H1 (cell line): ENCODE results near the gene TBPL2. TPM values are rescaled to one million over a fixed set of nuclear protein-coding genes. Genes with fewer than 3 reads are reported as not detected.

Source experiments
- CTCF ChIA-PET: fragments of 300-600 bp; sonication (Branson Sonifier 250); formaldehyde crosslinking; loops from one replicate; lab custom pipeline; 2021; ENCODE audit not compliant: partially characterized antibody; lab: Charles Lee
- POLR2A ChIA-PET: fragments of 300-600 bp; sonication (Branson Sonifier 250); formaldehyde crosslinking; loops from one replicate; lab custom pipeline; 2021; ENCODE audit warnings: inconsistent platforms; ENCODE audit not compliant: partially characterized antibody; lab: Charles Lee
- DNase-seq, 2 experiments: peaks; one replicate each; pipeline versions ENCODE4 v3.0.0 to v3.0.0-alpha.2; 2010 to 2022; ENCODE audit warnings: low spot score in 2 of 2, low read depth in 1 of 2, mixed read lengths in 1 of 2
- FAIRE-seq: peaks from 2 replicates; lab custom pipeline; 2011; peaks lifted over from hg19 to GRCh38; lab: Jason Lieb, UNC
- H2AFZ ChIP-seq: 2 replicates; pipeline ENCODE4 v1.8.1; 2012; ENCODE audit warnings: low read length, inconsistent platforms
- H2AK5ac ChIP-seq: 2 replicates; pipeline ENCODE4 v1.6.1; 2013; ENCODE audit warnings: low read depth, low read length
- H2BK120ac ChIP-seq: replicated peaks from 2 replicates; pipeline ENCODE3; 2013; ENCODE audit warnings: low read depth, low read length, inconsistent platforms
- H2BK12ac ChIP-seq: 2 replicates; pipeline ENCODE4 v1.6.1; 2013; ENCODE audit warnings: low read depth, low read length
- H2BK15ac ChIP-seq: 2 replicates; pipeline ENCODE4 v1.6.1; 2013; ENCODE audit warnings: low read length
- H2BK20ac ChIP-seq: 2 replicates; pipeline ENCODE4 v1.6.1; 2013; ENCODE audit warnings: low read length
- H2BK5ac ChIP-seq: 2 replicates; pipeline ENCODE4 v1.6.1; 2013; ENCODE audit warnings: low read depth, low read length
- H3K14ac ChIP-seq: 2 replicates; pipeline ENCODE4 v1.6.1; 2013; ENCODE audit warnings: inconsistent platforms; ENCODE audit not compliant: insufficient read length
- H3K18ac ChIP-seq: 2 replicates; pipeline ENCODE4 v1.6.1; 2013; ENCODE audit warnings: low read length; ENCODE audit errors: extremely low read depth
- H3K23ac ChIP-seq: 2 replicates; pipeline ENCODE4 v1.6.1; 2013; ENCODE audit warnings: inconsistent platforms; ENCODE audit not compliant: insufficient read length
- H3K23me2 ChIP-seq: 2 replicates; pipeline ENCODE4 v1.6.1; 2013; ENCODE audit warnings: low read depth, low read length
- H3K27ac ChIP-seq: 2 replicates; pipeline ENCODE4 v1.6.1; 2011; ENCODE audit warnings: low read depth, low read length, inconsistent platforms
- H3K27me3 ChIP-seq, 4 experiments: replicated peaks in 1 of 4; 1 replicate in 1 of 4; 2 replicates in 3 of 4; pipeline versions ENCODE4 v1.6.1 to v1.8.1; 2011 to 2013; ENCODE audit warnings: low read length in 3 of 4, mild to moderate bottlenecking in 3 of 4, inconsistent platforms in 2 of 4, mixed read lengths in 2 of 4, moderate library complexity in 1 of 4; ENCODE audit not compliant: control insufficient read depth in 3 of 4, insufficient read depth in 3 of 4; ENCODE audit errors: extremely low read depth in 1 of 4
- H3K36me3 ChIP-seq, 4 experiments: 2 replicates each; pipeline versions ENCODE4 v1.6.1 to v1.8.1; 2011 to 2013; ENCODE audit warnings: mild to moderate bottlenecking in 4 of 4, low read length in 3 of 4, moderate library complexity in 2 of 4, control low read depth in 1 of 4, inconsistent platforms in 1 of 4; ENCODE audit not compliant: insufficient read depth in 4 of 4, control insufficient read depth in 2 of 4
- H3K4ac ChIP-seq: replicated peaks from 2 replicates; pipeline ENCODE3; 2013; ENCODE audit warnings: low read length, low read depth, mixed read lengths, inconsistent platforms; ENCODE audit not compliant: insufficient read length
- H3K4me1 ChIP-seq, 4 experiments: replicated peaks in 1 of 4; 1 replicate in 1 of 4; 2 replicates in 3 of 4; pipeline versions ENCODE4 v1.6.1 to v1.8.1; 2011 to 2013; ENCODE audit warnings: low read length in 3 of 4, inconsistent platforms in 2 of 4, mixed read lengths in 1 of 4; ENCODE audit not compliant: insufficient read depth in 4 of 4, control insufficient read depth in 3 of 4
- H3K4me2 ChIP-seq, 2 experiments: 2 replicates each; pipeline versions ENCODE4 v1.6.1 to v1.8.1; 2011 to 2013; ENCODE audit warnings: low read depth in 2 of 2, low read length in 2 of 2, control low read depth in 1 of 2, inconsistent platforms in 1 of 2, mild to moderate bottlenecking in 1 of 2; ENCODE audit not compliant: insufficient read depth in 1 of 2
- H3K4me3 ChIP-seq, 4 experiments: fragments of 200-600, 300-600 bp in 1 of 4; sonication (generic), shearing (Covaris generic), sonication (Bioruptor Twin) in 1 of 4; 2 replicates each; pipeline versions ENCODE4 v1.5.1 to v1.8.1; 2011 to 2016; ENCODE audit warnings: low read length in 4 of 4, low read depth in 3 of 4, control low read depth in 2 of 4, inconsistent platforms in 2 of 4, mild to moderate bottlenecking in 2 of 4, mixed read lengths in 1 of 4, moderate library complexity in 1 of 4; ENCODE audit not compliant: insufficient read depth in 2 of 4; ENCODE audit errors: extremely low read depth in 1 of 4
- H3K56ac ChIP-seq: replicated peaks from 2 replicates; pipeline ENCODE3; 2013; ENCODE audit warnings: low read depth, mild to moderate bottlenecking, mixed read lengths, low read length, inconsistent platforms; ENCODE audit not compliant: insufficient read length
- H3K79me1 ChIP-seq: 2 replicates; pipeline ENCODE4 v1.6.1; 2013; ENCODE audit warnings: low read depth, low read length, control low read depth
- H3K79me2 ChIP-seq, 2 experiments: 2 replicates each; pipeline versions ENCODE4 v1.6.1 to v1.8.1; 2012 to 2013; ENCODE audit warnings: low read length in 2 of 2, mild to moderate bottlenecking in 2 of 2, inconsistent platforms in 1 of 2; ENCODE audit not compliant: insufficient read depth in 2 of 2, control insufficient read depth in 1 of 2
- H3K9ac ChIP-seq, 4 experiments: replicated peaks in 1 of 4; 1 replicate in 1 of 4; 2 replicates in 3 of 4; pipeline versions ENCODE4 v1.6.1 to v1.8.1; 2011 to 2013; ENCODE audit warnings: low read depth in 3 of 4, low read length in 3 of 4, control low read depth in 2 of 4, mild to moderate bottlenecking in 2 of 4, moderate library complexity in 2 of 4, inconsistent platforms in 1 of 4; ENCODE audit errors: extremely low read depth in 1 of 4
- H3K9me3 ChIP-seq, 2 experiments: 2 replicates each; pipeline versions ENCODE4 v1.6.1 to v1.8.1; 2012 to 2013; ENCODE audit warnings: mild to moderate bottlenecking in 2 of 2, moderate library complexity in 2 of 2, control low read depth in 1 of 2, inconsistent platforms in 1 of 2, low read depth in 1 of 2, low read length in 1 of 2, mixed read lengths in 1 of 2; ENCODE audit not compliant: insufficient read depth in 2 of 2
- H4K20me1 ChIP-seq, 2 experiments: replicated peaks in 1 of 2; 2 replicates each; pipeline versions ENCODE3 to v1.8.1; 2011 to 2013; ENCODE audit warnings: inconsistent platforms in 2 of 2, low read length in 2 of 2, mild to moderate bottlenecking in 1 of 2; ENCODE audit not compliant: insufficient read depth in 2 of 2, control insufficient read depth in 1 of 2
- H4K5ac ChIP-seq: 2 replicates; pipeline ENCODE4 v1.6.1; 2013; ENCODE audit warnings: low read length, low read depth, mixed read lengths, inconsistent platforms; ENCODE audit not compliant: insufficient read length
- H4K8ac ChIP-seq: 2 replicates; pipeline ENCODE4 v1.8.0; 2013; ENCODE audit warnings: mild to moderate bottlenecking, moderate library complexity, low read length, inconsistent platforms; ENCODE audit not compliant: insufficient read depth; ENCODE audit errors: extremely low read depth
- H4K91ac ChIP-seq: replicated peaks from 2 replicates; pipeline ENCODE3; 2013; ENCODE audit warnings: low read length, mixed read lengths, inconsistent platforms; ENCODE audit not compliant: insufficient read length
- BCL11A ChIP-seq, 2 experiments: IDR thresholded peaks; one replicate each; pipeline ENCODE4 v1.6.1; 2011; ENCODE audit warnings: low read depth in 2 of 2, low read length in 2 of 2, mild to moderate bottlenecking in 2 of 2
- CHD1 ChIP-seq: IDR thresholded peaks from 2 replicates; pipeline ENCODE4 v1.6.1; 2012; ENCODE audit warnings: low read depth, low read length, improper control_type of control experiment
- HDAC2 ChIP-seq, 2 experiments: fragments of 300-600 bp in 1 of 2; sonication (generic) in 1 of 2; IDR thresholded peaks; 2 replicates each; pipeline ENCODE4 v1.6.1; 2011 to 2012; ENCODE audit warnings: low read depth in 2 of 2, low read length in 2 of 2, mild to moderate bottlenecking in 2 of 2, moderate library complexity in 2 of 2, borderline replicate concordance in 1 of 2, inconsistent platforms in 1 of 2
- RAD21 ChIP-seq, 2 experiments: IDR thresholded peaks in 1 of 2; conservative IDR thresholded peaks in 1 of 2; 2 replicates each; pipeline ENCODE4 v1.6.1; 2011; ENCODE audit warnings: low read depth in 2 of 2, low read length in 2 of 2, improper control_type of control experiment in 1 of 2, inconsistent platforms in 1 of 2, mild to moderate bottlenecking in 1 of 2, moderate library complexity in 1 of 2
- RBBP5 ChIP-seq: IDR thresholded peaks from 2 replicates; pipeline ENCODE4 v1.7.1; 2012; ENCODE audit warnings: low read depth, mild to moderate bottlenecking, inconsistent platforms, low read length, moderate library complexity, borderline replicate concordance
- SIX5 ChIP-seq: IDR thresholded peaks from 2 replicates; pipeline ENCODE4 v1.6.1; 2011; ENCODE audit warnings: mild to moderate bottlenecking, low read depth, low read length
- SRF ChIP-seq: IDR thresholded peaks from 2 replicates; pipeline ENCODE4 v1.6.1; 2011; ENCODE audit warnings: mild to moderate bottlenecking, low read depth, low read length, moderate library complexity
- TEAD4 ChIP-seq: IDR thresholded peaks from 2 replicates; pipeline ENCODE4 v1.6.1; 2012; ENCODE audit warnings: low read depth, low read length, inconsistent platforms, mixed read lengths
- WGBS, 2 experiments: shearing (Covaris generic) in 1 of 2; methylation state at CpG; one replicate each; pipeline versions ENCODE4 v1.1.6 to v1.1.7; 2013 to 2015; ENCODE audit warnings: low lambda C conversion rate in 2 of 2, mixed read lengths in 2 of 2, inconsistent platforms in 1 of 2, low coverage in 1 of 2, missing lambda C conversion rate in 1 of 2; ENCODE audit not compliant: insufficient replicate concordance in 2 of 2, insufficient coverage in 1 of 2, insufficient read length in 1 of 2; ENCODE audit errors: extremely low coverage in 1 of 2, missing lambda C conversion rate in 1 of 2; 5-methylcytosine and 5-hydroxymethylcytosine counted together
- polyA plus RNA-seq, 7 experiments: library from polyadenylated mRNA; depleted of rRNA in 3 of 7; stranded (reverse) in 5 of 7; unstranded in 2 of 7; fragments of >200 nt in 5 of 7; fragments of 200-250 nt in 2 of 7; gene quantifications; 1 replicate in 5 of 7; 2 replicates in 1 of 7; 4 replicates in 1 of 7; pipeline versions ENCODE4 v1.2.1 to v1.2.3, GENCODE V29; 2011 to 2013; ENCODE audit warnings: missing spikeins in 2 of 7, mixed read lengths in 2 of 7
- total RNA-seq: library from RNA; stranded (reverse); fragmentation: NEBNext Ultra II Directional; extraction: Animal tissue kit (Norgen Biotek cat#: 25700); gene quantifications from 2 replicates; pipeline ENCODE4 v1.2.1, GENCODE V29; 2021
- TF ChIP-seq, protein P1 (sequence below): IDR thresholded peaks from 2 replicates; pipeline ENCODE4 v1.6.1; 2012; ENCODE audit warnings: low read length, inconsistent platforms
- TF ChIP-seq, protein P2 (sequence below): IDR thresholded peaks from 2 replicates; pipeline ENCODE4 v1.6.1; 2012; ENCODE audit warnings: inconsistent platforms
- TF ChIP-seq, protein P3 (sequence below): IDR thresholded peaks from 2 replicates; pipeline ENCODE4 v1.6.1; 2012; ENCODE audit warnings: inconsistent platforms

TBPL2 gene
- total and polyA plus RNA-seq, 2 of the 8 experiments (the other 6 are each of a cell fraction or from before 2014, with no cell fraction given), result 0.03 TPM; not detected in 1

DNA sequence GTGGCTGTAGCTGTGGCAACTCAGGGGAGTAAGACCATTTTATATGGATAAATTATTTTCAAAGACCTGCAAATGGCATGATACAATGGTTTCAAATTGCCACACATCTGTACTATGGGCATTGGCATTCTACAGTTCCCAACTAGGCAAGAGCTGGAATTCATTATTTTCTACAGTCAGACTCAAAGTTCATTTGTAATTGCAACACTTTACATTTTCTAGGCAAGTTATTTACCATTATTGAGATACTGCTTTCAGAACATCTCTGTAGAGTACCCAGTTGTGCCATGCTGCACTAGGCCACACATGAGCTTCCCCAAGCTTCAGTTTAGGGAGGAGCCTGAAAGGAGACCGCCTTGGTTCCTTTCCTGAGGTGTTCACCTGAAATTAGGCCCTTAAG lies 20.8 kb downstream of the TBPL2 start:
- no peaks in the 10 kb centered on the region for H4K20me1 ChIP-seq
- ChIA-PET CTCF (interaction anchor here (0.6 to 5.9 kb wide), 8 partner anchors 9 to 961 kb away, joined by 3 to 49 read pairs (median 4); partner anchors contain the start of gene TBPL2), POLR2A (interaction anchor here (0.7 to 1.3 kb wide), 2 partner anchors 9 to 12 kb away, joined by 3 to 6 read pairs; partner anchors contain the start of gene ATG14)
- H3K23ac ChIP-seq, result no peak overlapping the region
- no peak overlapping the region for H3K4me3 ChIP-seq
- no peak overlapping the region for H3K18ac ChIP-seq
- H4K8ac ChIP-seq, result no peak overlapping the region
- no peak overlapping the region for H2BK20ac ChIP-seq
- H3K4me2 ChIP-seq, result no peak overlapping the region
- H3K14ac ChIP-seq, result no peak overlapping the region
- H3K27ac ChIP-seq, result no peak overlapping the region
- 82% methylated on average over 1 of the region's 1 CpG; no CpG with 5 or more reads in 1 of the 2 experiments for WGBS, 2 experiments
- H3K9ac ChIP-seq, result no peak overlapping the region
- H3K4ac ChIP-seq, result no peak overlapping the region
- H3K56ac ChIP-seq, result no peak overlapping the region
- H4K5ac ChIP-seq, result no peak overlapping the region
- no peaks in the 10 kb centered on the region for H3K27me3 ChIP-seq
- H2BK12ac ChIP-seq, result no peak overlapping the region
- H2BK15ac ChIP-seq, result no peak overlapping the region
- H3K79me1 ChIP-seq, result no peaks in the 10 kb centered on the region
- H2AFZ ChIP-seq, result no peak overlapping the region
- no peaks in the 10 kb centered on the region for H3K9me3 ChIP-seq
- H2AK5ac ChIP-seq, result no peak overlapping the region
- H2BK5ac ChIP-seq, result no peak overlapping the region
- H4K91ac ChIP-seq, result no peak overlapping the region
- no peak overlapping the region for H2BK120ac ChIP-seq
- H3K4me1 ChIP-seq, result no peaks in the 10 kb centered on the region; a peak in 1 of 7 replicates
- H3K79me2 ChIP-seq, result no peaks in the 10 kb centered on the region
- DNase-seq (no peak), FAIRE-seq (no peak)
- H3K23me2 ChIP-seq, result no peaks in the 10 kb centered on the region
- H3K36me3 ChIP-seq, result no peaks in the 10 kb centered on the region
- TF ChIP-seq HDAC2 (IDR thresholded peaks at IDR 0.05; ENCODE audit: borderline replicate concordance in 1 of 2, low read depth in 2 of 2, low read length in 2 of 2), result no peak
- TF ChIP-seq, protein P1, sequence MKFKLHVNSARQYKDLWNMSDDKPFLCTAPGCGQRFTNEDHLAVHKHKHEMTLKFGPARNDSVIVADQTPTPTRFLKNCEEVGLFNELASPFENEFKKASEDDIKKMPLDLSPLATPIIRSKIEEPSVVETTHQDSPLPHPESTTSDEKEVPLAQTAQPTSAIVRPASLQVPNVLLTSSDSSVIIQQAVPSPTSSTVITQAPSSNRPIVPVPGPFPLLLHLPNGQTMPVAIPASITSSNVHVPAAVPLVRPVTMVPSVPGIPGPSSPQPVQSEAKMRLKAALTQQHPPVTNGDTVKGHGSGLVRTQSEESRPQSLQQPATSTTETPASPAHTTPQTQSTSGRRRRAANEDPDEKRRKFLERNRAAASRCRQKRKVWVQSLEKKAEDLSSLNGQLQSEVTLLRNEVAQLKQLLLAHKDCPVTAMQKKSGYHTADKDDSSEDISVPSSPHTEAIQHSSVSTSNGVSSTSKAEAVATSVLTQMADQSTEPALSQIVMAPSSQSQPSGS, result no peak
- TF ChIP-seq, protein P2, sequence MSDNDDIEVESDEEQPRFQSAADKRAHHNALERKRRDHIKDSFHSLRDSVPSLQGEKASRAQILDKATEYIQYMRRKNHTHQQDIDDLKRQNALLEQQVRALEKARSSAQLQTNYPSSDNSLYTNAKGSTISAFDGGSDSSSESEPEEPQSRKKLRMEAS, result no peak
- TF ChIP-seq SIX5, result no peak
- no peak for TF ChIP-seq TEAD4
- TF ChIP-seq, protein P3, sequence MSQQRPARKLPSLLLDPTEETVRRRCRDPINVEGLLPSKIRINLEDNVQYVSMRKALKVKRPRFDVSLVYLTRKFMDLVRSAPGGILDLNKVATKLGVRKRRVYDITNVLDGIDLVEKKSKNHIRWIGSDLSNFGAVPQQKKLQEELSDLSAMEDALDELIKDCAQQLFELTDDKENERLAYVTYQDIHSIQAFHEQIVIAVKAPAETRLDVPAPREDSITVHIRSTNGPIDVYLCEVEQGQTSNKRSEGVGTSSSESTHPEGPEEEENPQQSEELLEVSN, result no peak
- no peak for TF ChIP-seq SRF
- no peak for TF ChIP-seq CHD1
- no peak for TF ChIP-seq RBBP5
- TF ChIP-seq RAD21 (IDR thresholded peaks at IDR 0.05 in 1 of 2, conservative IDR thresholded peaks at IDR 0.05 in 1 of 2; ENCODE audit: low read depth in 2 of 2, low read length in 2 of 2), result no peak
- TF ChIP-seq BCL11A (IDR thresholded peaks at IDR 0.05; ENCODE audit: low read depth in 2 of 2, low read length in 2 of 2), result no peak
